ENCODE results near the gene ARRDC2. TPM values are rescaled to one million over a fixed set of nuclear protein-coding genes. Genes with fewer than 3 reads are reported as not detected.

Gene ARRDC2
- total and polyA plus RNA-seq, 2 experiments from 2014 or later: 3.9 to 5.5 TPM

- H4K20me1 ChIP-seq (ENCODE audit: insufficient read depth, poor library complexity, severe bottlenecking): no peaks in the 10 kb centered on the region
- H3K4me2 ChIP-seq: no peak overlapping the region
- TF ChIP-seq EZH2phosphoT487 (IDR thresholded peaks at IDR 0.05; ENCODE audit: low read depth, severe bottlenecking, unreplicated experiment): no peak
- no peak for TF ChIP-seq EZH2 (IDR thresholded peaks at IDR 0.05; ENCODE audit: borderline replicate concordance)
- TF ChIP-seq CTCF (IDR thresholded peaks at IDR 0.05; ENCODE audit: poor library complexity): no peak
- no peaks in the 10 kb centered on the region for H3K79me2 ChIP-seq
- H3K9me2 ChIP-seq (replicated peaks; ENCODE audit: insufficient read depth): no peaks in the 10 kb centered on the region
- 72% methylated on average over 8 of the region's 8 CpGs for WGBS (ENCODE audit: low lambda C conversion rate, missing lambda C conversion rate)
- no peaks in the 10 kb centered on the region for H3K36me3 ChIP-seq (replicated peaks; ENCODE audit: insufficient read depth, low read depth)
- no peak overlapping the region for H2AFZ ChIP-seq
- no peaks in the 10 kb centered on the region for H3K4me1 ChIP-seq (ENCODE audit: insufficient read depth)
- DNase-seq (ENCODE audit: low spot score): no peak
- H3K27ac ChIP-seq: no peak overlapping the region
- no peaks in the 10 kb centered on the region for H3K9me3 ChIP-seq (ENCODE audit: low read depth)
- no peaks in the 10 kb centered on the region for H3K27me3 ChIP-seq
- no peak overlapping the region for H3K4me3 ChIP-seq
These were observed 51.3 kb downstream of the ARRDC2 start for GRCh38 chr19:18059297-18059696.

DNA sequence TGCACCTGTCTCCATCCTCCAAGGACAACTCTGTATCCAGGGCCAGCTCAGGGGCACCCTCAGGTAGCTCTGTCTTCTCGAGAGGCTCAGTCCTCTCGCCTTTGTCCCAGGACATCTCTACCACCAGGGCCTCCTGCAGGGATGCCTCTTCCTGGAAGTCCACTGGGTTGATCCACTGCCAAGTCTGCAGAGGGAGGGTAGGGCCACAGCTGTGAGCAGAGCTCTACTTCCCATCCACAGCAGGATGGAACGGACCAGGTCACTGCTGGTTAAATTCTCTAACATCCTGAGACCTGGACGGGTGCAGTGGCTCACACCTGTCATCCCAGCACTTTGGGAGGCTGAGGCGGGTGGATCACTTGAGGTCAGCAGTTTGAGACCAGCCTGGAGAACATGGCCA is 51.9 kb downstream of the ARRDC2 start:
- H3K4me1 ChIP-seq (ENCODE audit: insufficient read depth): no peaks in the 10 kb centered on the region
- DNase-seq (ENCODE audit: low spot score): no peak
- H3K27ac ChIP-seq: no peak overlapping the region
- no peaks in the 10 kb centered on the region for H3K27me3 ChIP-seq
- H3K9me2 ChIP-seq (replicated peaks; ENCODE audit: insufficient read depth): no peaks in the 10 kb centered on the region
- no peak overlapping the region for H3K4me2 ChIP-seq
- 76% methylated on average over 5 of the region's 5 CpGs for WGBS (ENCODE audit: low lambda C conversion rate, missing lambda C conversion rate)
- no peaks in the 10 kb centered on the region for H3K79me2 ChIP-seq
- H3K36me3 ChIP-seq (replicated peaks; ENCODE audit: insufficient read depth, low read depth): no peaks in the 10 kb centered on the region
- H3K4me3 ChIP-seq: no peak overlapping the region
- H4K20me1 ChIP-seq (ENCODE audit: insufficient read depth, poor library complexity, severe bottlenecking): no peaks in the 10 kb centered on the region
- TF ChIP-seq EZH2 (IDR thresholded peaks at IDR 0.05; ENCODE audit: borderline replicate concordance): no peak
- no peak for TF ChIP-seq EZH2phosphoT487 (IDR thresholded peaks at IDR 0.05; ENCODE audit: low read depth, severe bottlenecking, unreplicated experiment)
- no peak for TF ChIP-seq CTCF (IDR thresholded peaks at IDR 0.05; ENCODE audit: poor library complexity)
- H2AFZ ChIP-seq: no peak overlapping the region
- H3K9me3 ChIP-seq (ENCODE audit: low read depth): no peaks in the 10 kb centered on the region

GRCh38 chr19:18060472-18060871 is 52.5 kb downstream of the ARRDC2 start:
- no peak for DNase-seq (ENCODE audit: low spot score)
- Histone ChIP-seq H3K79me2 (no peaks in the 10 kb centered on the region), H3K36me3 (replicated peaks; ENCODE audit: insufficient read depth, low read depth) (no peaks in the 10 kb centered on the region), H3K4me2 (no peak overlapping the region), H2AFZ (no peak overlapping the region), H3K27me3 (no peaks in the 10 kb centered on the region), H3K4me1 (ENCODE audit: insufficient read depth) (no peaks in the 10 kb centered on the region), H3K9me2 (replicated peaks; ENCODE audit: insufficient read depth) (no peaks in the 10 kb centered on the region), H4K20me1 (ENCODE audit: insufficient read depth, poor library complexity, severe bottlenecking) (no peaks in the 10 kb centered on the region), H3K27ac (no peak overlapping the region), H3K9me3 (ENCODE audit: low read depth) (no peaks in the 10 kb centered on the region), H3K4me3 (no peak overlapping the region)
- 96% methylated on average over 6 of the region's 6 CpGs for WGBS (ENCODE audit: low lambda C conversion rate, missing lambda C conversion rate)
- TF ChIP-seq EZH2phosphoT487 (IDR thresholded peaks at IDR 0.05; ENCODE audit: low read depth, severe bottlenecking, unreplicated experiment) (no peak), CTCF (IDR thresholded peaks at IDR 0.05; ENCODE audit: poor library complexity) (no peak), EZH2 (IDR thresholded peaks at IDR 0.05; ENCODE audit: borderline replicate concordance) (no peak)

DNA sequence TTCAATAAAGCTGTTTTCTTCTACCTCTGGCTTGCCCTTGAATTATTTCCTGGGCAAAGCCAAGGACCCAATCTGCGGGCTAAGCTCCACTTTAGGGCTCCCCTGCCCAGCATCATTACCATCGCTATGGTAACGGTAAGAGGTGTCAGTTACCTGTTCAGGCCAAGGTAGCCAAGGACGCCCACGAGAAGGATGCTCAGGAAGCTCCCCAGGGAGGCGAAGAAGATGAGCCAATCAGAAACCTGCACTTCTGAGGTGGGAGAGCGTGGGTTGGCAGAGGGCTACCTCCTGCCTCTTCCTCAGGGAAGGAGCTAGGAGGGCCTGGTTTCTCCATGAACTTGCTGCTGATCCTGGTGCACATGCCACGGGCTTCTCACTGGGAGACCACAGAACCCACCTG is 54.1 kb downstream of the ARRDC2 start:
- no peaks in the 10 kb centered on the region for H3K4me1 ChIP-seq (ENCODE audit: insufficient read depth)
- H3K36me3 ChIP-seq (replicated peaks; ENCODE audit: insufficient read depth, low read depth): no peaks in the 10 kb centered on the region
- DNase-seq (ENCODE audit: low spot score): no peak
- 59% methylated on average over 8 of the region's 8 CpGs for WGBS (ENCODE audit: low lambda C conversion rate, missing lambda C conversion rate)
- no peaks in the 10 kb centered on the region for H4K20me1 ChIP-seq (ENCODE audit: insufficient read depth, poor library complexity, severe bottlenecking)
- H3K27me3 ChIP-seq: no peaks in the 10 kb centered on the region
- no peaks in the 10 kb centered on the region for H3K79me2 ChIP-seq
- no peaks in the 10 kb centered on the region for H3K9me3 ChIP-seq (ENCODE audit: low read depth)
- TF ChIP-seq EZH2 (IDR thresholded peaks at IDR 0.05; ENCODE audit: borderline replicate concordance) (no peak), CTCF (IDR thresholded peaks at IDR 0.05; ENCODE audit: poor library complexity) (no peak), EZH2phosphoT487 (IDR thresholded peaks at IDR 0.05; ENCODE audit: low read depth, severe bottlenecking, unreplicated experiment) (no peak)
- no peak overlapping the region for H3K4me2 ChIP-seq
- no peak overlapping the region for H2AFZ ChIP-seq
- no peak overlapping the region for H3K27ac ChIP-seq
- H3K4me3 ChIP-seq: no peak overlapping the region
- H3K9me2 ChIP-seq (replicated peaks; ENCODE audit: insufficient read depth): no peaks in the 10 kb centered on the region
